AG09319 (cell line): Measurements from ENCODE around the gene INTS12.
"Not testable (repeated sequence)": the region's sequence is repeated elsewhere in the genome, so short reads cannot be mapped to it uniquely, and the experiment has no call there.

Experiments
- DNase-seq: peaks from one replicate; pipeline ENCODE4 v3.0.0-alpha.2; 2010; ENCODE audit warnings: low read depth; ENCODE audit errors: extremely low read depth
- CTCF ChIP-seq: IDR thresholded peaks from 2 replicates; pipeline ENCODE4 v1.5.1; 2011; ENCODE audit warnings: low read depth, mild to moderate bottlenecking, inconsistent platforms, low read length, moderate library complexity

Gene INTS12

GRCh38 chr4:105708181-105709080 is at the start of gene INTS12, which contains the start of gene GSTCD:
Gene INTS12 (minus strand): TSS chr4:105708689. CDS start chr4:105700005, 8,684 bp downstream.
Gene GSTCD (plus strand): TSS chr4:105708784. CDS start chr4:105717614, 8,830 bp downstream.
- DNase-seq: peak; percentile 79
- TF ChIP-seq CTCF: no peak

- no peak for TF ChIP-seq CTCF
- DNase-seq: no peak
Observed at GRCh38 chr4:105755375-105755774, 46.9 kb upstream of the INTS12 start.

- no peak for TF ChIP-seq CTCF
- no peak for DNase-seq
Observed at GRCh38 chr4:105753361-105753760, 44.9 kb upstream of the INTS12 start.

GRCh38 chr4:105751718-105752299 is 43.3 kb upstream of the INTS12 start:
- no peak for DNase-seq
- no peak for TF ChIP-seq CTCF

GRCh38 chr4:105748222-105748621 is 39.7 kb upstream of the INTS12 start:
- DNase-seq: no peak
- TF ChIP-seq CTCF: no peak

- DNase-seq: peak; percentile 10
- TF ChIP-seq CTCF: no peak
Observed at GRCh38 chr4:105741548-105741947, 33.1 kb upstream of the INTS12 start.

GRCh38 chr4:105735217-105735616 is 26.7 kb upstream of the INTS12 start:
- not testable (repeated sequence) for DNase-seq

GRCh38 chr4:105729895-105730294 is 21.4 kb upstream of the INTS12 start:
- DNase-seq: not testable (repeated sequence)
